ENCODE measurements around the gene CD34.

Gene CD34

DNA sequence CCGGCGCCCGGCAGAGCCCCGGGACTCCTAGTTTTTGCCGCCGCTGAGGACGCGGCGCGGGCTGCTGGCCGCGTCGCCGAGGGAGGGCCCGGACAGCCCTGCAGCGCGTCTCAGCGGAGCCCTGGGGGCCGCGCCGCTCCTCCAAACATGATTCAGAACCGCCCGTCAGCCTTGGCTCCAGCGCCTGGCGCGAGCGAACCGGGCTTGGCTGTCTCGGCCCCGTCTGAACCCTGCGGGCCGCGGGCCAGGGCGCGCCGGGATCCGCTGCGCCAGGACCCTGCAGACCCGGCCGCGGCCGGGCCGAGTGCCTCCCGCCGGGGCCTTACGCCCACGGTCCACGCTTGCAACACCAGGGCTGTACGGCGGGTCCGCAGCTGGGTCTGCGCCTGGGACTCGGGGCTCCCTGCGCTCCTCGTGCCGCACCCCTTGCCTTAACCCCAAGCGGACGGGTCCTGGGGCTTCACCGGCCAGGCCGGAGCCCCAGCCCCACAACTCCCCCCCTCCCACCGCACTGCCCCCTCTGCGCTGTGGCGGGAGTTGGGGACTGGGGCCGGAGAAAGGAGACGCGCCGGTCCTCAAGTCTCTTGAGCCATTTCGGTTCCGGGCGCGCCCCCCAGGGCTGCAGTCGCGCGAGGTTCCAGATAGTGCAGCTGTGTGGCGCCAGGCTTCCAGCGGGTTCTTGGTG lies 48.4 kb upstream of the CD34 start:
- no peak for TF ChIP-seq EZH2 (IDR thresholded peaks at IDR 0.05; ENCODE audit: borderline replicate concordance, low read length)
- TF ChIP-seq, protein P1, sequence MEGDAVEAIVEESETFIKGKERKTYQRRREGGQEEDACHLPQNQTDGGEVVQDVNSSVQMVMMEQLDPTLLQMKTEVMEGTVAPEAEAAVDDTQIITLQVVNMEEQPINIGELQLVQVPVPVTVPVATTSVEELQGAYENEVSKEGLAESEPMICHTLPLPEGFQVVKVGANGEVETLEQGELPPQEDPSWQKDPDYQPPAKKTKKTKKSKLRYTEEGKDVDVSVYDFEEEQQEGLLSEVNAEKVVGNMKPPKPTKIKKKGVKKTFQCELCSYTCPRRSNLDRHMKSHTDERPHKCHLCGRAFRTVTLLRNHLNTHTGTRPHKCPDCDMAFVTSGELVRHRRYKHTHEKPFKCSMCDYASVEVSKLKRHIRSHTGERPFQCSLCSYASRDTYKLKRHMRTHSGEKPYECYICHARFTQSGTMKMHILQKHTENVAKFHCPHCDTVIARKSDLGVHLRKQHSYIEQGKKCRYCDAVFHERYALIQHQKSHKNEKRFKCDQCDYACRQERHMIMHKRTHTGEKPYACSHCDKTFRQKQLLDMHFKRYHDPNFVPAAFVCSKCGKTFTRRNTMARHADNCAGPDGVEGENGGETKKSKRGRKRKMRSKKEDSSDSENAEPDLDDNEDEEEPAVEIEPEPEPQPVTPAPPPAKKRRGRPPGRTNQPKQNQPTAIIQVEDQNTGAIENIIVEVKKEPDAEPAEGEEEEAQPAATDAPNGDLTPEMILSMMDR (IDR thresholded peaks at IDR 0.05; ENCODE audit: low read length) = no peak
- no peaks in the 10 kb centered on the region for H3K79me2 ChIP-seq (ENCODE audit: insufficient read depth, low read length)
- H3K9me2 ChIP-seq (ENCODE audit: low read depth, low read length) = no peaks in the 10 kb centered on the region
- no peaks in the 10 kb centered on the region for H3K36me3 ChIP-seq (ENCODE audit: insufficient read depth, low read length)
- no peak overlapping the region for H3K4me3 ChIP-seq (ENCODE audit: low read depth, low read length, poor library complexity, severe bottlenecking)
- no peak overlapping the region for H2AFZ ChIP-seq (ENCODE audit: low read length)
- H3K4me1 ChIP-seq (ENCODE audit: insufficient read depth, low read length, severe bottlenecking) = peaks cover 18% of the 10 kb centered on the region
- no peak overlapping the region for H3K9ac ChIP-seq (ENCODE audit: low read length)
- no peak overlapping the region for H3K4me2 ChIP-seq (ENCODE audit: low read length)
- no peaks in the 10 kb centered on the region for H3F3A ChIP-seq (ENCODE audit: insufficient read depth, low read length)
- H3K27me3 ChIP-seq (ENCODE audit: insufficient read depth, low read length) = 0 out of 2 replicates have a peak, but pooled peaks cover 5% of the 10 kb centered on the region
- H3K27ac ChIP-seq (ENCODE audit: low read depth, low read length, poor library complexity, severe bottlenecking) = no peak overlapping the region
- no peaks in the 10 kb centered on the region for H4K20me1 ChIP-seq (ENCODE audit: insufficient read depth, low read length)
- H3K9me3 ChIP-seq (ENCODE audit: low read length) = no peaks in the 10 kb centered on the region

DNA sequence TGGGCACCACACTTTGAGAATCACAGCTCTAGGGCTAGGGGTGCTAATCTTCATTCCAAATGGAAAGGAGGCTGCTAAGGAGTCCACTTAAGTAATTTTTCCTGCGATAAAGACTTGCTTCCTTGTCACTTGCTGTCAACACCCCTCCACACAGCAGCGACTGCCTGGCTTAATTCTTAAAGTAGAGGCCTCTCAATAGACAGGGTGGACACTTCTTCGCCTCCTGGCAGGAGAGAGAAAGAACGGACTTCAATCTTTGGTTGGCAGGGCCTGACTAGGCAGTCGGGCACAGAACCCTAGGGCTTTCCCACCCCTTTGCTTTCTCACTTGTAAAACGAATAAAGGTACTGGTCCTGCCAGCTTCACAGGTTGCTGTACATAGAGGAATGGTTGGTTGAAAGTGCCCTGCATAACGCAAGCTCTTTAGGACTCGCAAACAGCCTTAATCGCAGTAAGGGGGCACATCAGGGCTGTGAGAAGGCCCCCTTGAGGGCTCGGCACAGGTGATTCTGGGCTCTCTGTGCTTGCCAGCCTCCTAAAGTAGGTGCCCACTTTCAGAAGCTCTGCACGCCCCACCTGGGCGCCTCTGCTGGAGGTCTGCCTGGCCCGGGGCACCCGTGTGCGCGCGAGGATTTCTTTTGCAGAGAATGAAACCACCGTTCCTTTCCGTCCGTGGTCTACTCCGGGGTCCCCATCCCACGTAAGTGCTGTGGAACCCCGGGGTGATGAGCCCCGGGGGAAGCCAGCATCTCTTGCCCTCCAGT lies 47.6 kb upstream of the CD34 start:
- H3F3A ChIP-seq (ENCODE audit: insufficient read depth, low read length) = no peaks in the 10 kb centered on the region
- H3K4me2 ChIP-seq (ENCODE audit: low read length) = no peak overlapping the region
- no peaks in the 10 kb centered on the region for H3K36me3 ChIP-seq (ENCODE audit: insufficient read depth, low read length)
- no peak overlapping the region for H3K9ac ChIP-seq (ENCODE audit: low read length)
- H2AFZ ChIP-seq (ENCODE audit: low read length) = no peak overlapping the region
- no peak overlapping the region for H3K27ac ChIP-seq (ENCODE audit: low read depth, low read length, poor library complexity, severe bottlenecking)
- 0 out of 2 replicates have a peak, but pooled peaks cover 5% of the 10 kb centered on the region for H3K27me3 ChIP-seq (ENCODE audit: insufficient read depth, low read length)
- no peaks in the 10 kb centered on the region for H3K9me2 ChIP-seq (ENCODE audit: low read depth, low read length)
- H3K79me2 ChIP-seq (ENCODE audit: insufficient read depth, low read length) = no peaks in the 10 kb centered on the region
- TF ChIP-seq, protein P1 (IDR thresholded peaks at IDR 0.05; ENCODE audit: low read length) = no peak
- TF ChIP-seq EZH2 (IDR thresholded peaks at IDR 0.05; ENCODE audit: borderline replicate concordance, low read length) = no peak
- no peaks in the 10 kb centered on the region for H3K9me3 ChIP-seq (ENCODE audit: low read length)
- peaks cover 11% of the 10 kb centered on the region for H3K4me1 ChIP-seq (ENCODE audit: insufficient read depth, low read length, severe bottlenecking)
- no peak overlapping the region for H3K4me3 ChIP-seq (ENCODE audit: low read depth, low read length, poor library complexity, severe bottlenecking)
- H4K20me1 ChIP-seq (ENCODE audit: insufficient read depth, low read length) = no peaks in the 10 kb centered on the region

- Histone ChIP-seq H3K4me2 (ENCODE audit: low read length) (no peak overlapping the region), H3K4me3 (ENCODE audit: low read depth, low read length, poor library complexity, severe bottlenecking) (no peak overlapping the region), H3K27me3 (ENCODE audit: insufficient read depth, low read length) (0 out of 2 replicates have a peak, but pooled peaks cover 5% of the 10 kb centered on the region), H3K27ac (ENCODE audit: low read depth, low read length, poor library complexity, severe bottlenecking) (no peak overlapping the region), H3F3A (ENCODE audit: insufficient read depth, low read length) (no peaks in the 10 kb centered on the region), H3K9ac (ENCODE audit: low read length) (no peak overlapping the region), H2AFZ (ENCODE audit: low read length) (no peak overlapping the region), H4K20me1 (ENCODE audit: insufficient read depth, low read length) (no peaks in the 10 kb centered on the region), H3K4me1 (ENCODE audit: insufficient read depth, low read length, severe bottlenecking) (peaks cover 6% of the 10 kb centered on the region), H3K36me3 (ENCODE audit: insufficient read depth, low read length) (no peaks in the 10 kb centered on the region), H3K9me3 (ENCODE audit: low read length) (no peaks in the 10 kb centered on the region), H3K79me2 (ENCODE audit: insufficient read depth, low read length) (no peaks in the 10 kb centered on the region), H3K9me2 (ENCODE audit: low read depth, low read length) (no peaks in the 10 kb centered on the region)
- TF ChIP-seq, protein P1 (IDR thresholded peaks at IDR 0.05; ENCODE audit: low read length) = no peak
- TF ChIP-seq EZH2 (IDR thresholded peaks at IDR 0.05; ENCODE audit: borderline replicate concordance, low read length) = no peak
Measured at GRCh38 chr1:207956986-207957385, 46.1 kb upstream of the CD34 start.
